ENCODE results near the gene C10orf62.
A peak's percentile ranks its signal among the peaks of the same experiment; 100 is the strongest.
"Not testable (repeated sequence)": the region's sequence is repeated elsewhere in the genome, so short reads cannot be mapped to it uniquely, and the experiment has no call there.

The C10orf62 gene

DNA sequence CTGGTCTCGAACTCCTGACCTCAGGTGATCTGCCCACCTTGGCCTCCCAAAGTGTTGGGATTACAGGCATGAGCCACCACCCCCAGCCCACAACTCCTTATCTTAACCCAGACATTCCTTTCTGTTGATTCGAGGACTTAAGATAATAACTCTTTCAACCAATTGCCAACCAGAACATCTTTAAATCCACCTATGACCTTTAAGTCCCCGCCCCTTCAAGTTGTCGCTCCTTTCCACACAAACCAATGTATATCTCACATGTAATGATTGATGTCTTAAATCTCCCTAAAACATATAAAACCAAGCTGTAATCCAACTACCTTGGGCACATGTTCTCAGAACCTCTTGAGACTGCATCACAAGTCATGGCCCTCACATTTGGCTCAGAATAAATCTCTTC is 24.7 kb upstream of the C10orf62 start:
- no peak for DNase-seq (ENCODE audit: low read depth in 2 of 2)

DNA sequence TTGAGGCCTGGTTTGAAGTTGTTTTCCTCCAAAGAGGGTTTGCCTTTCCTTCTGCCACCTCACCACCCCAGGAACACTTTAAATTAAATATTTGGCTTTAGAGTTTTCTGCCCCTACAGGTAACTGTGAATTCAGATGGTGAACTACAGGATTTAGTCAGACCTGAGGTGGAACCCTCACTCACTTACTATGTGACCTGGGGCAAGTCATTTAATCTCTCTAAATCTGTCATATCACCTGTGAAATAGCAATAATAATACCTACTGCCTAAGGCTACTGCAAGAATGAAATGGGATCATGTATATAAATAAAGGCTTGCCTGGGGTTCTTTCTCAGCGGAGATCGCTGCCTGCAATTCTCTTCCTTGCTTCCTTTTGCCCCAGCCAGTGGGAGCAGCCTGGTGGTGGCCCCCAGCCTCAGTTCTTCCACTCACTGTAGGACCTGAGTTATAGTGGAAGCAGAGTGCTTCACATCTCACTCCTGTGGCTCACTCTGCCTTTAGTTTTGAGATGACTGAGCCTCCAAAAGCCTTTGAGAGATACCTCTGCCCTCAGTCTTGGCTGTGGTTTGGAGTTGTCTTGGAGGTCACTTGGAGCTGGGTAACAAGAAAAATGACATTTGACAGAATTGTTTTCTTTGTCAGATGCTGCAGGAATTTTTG is 23.1 kb upstream of the C10orf62 start:
- no peak for DNase-seq (ENCODE audit: low read depth in 2 of 2)

DNA sequence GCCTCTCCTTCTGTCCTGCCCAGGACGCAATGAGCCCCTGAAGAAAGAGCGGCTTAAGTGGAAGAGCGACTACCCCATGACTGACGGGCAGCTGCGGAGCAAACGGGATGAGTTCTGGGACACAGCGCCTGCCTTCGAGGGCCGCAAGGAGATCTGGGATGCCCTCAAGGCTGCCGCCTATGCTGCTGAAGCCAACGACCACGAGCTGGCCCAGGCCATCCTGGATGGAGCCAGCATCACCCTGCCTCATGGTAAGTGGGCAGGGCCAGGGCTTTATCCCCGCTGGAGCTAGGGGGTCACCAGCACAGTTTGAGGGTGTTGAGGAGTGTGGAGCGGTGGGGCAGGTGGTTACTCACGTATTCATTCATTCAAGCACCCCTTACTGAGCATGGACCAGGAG is 21.6 kb upstream of the C10orf62 start:
- no peak for DNase-seq (ENCODE audit: low read depth in 2 of 2)

DNA sequence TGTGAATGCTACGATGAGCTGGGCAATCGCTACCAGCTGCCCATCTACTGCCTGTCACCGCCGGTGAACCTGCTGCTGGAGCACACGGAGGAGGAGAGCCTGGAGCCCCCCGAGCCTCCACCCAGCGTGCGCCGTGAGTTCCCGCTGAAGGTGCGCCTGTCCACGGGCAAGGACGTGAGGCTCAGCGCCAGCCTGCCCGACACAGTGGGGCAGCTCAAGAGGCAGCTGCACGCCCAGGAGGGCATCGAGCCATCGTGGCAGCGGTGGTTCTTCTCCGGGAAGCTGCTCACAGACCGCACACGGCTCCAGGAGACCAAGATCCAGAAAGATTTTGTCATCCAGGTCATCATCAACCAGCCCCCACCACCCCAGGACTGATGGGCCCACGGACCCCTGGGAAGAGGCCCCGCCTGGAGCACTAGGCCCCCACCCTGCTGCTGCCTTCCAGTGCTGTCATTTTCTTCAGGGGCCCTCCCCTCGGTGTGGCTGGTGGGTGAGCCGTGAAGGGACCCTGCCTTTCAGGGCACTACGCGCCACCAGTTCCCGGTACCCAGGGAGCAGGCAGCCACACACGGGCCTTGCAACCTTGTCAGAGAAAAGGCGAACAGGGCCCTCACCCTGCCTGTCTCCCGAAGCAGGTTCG is 19.3 kb upstream of the C10orf62 start:
- DNase-seq (ENCODE audit: low read depth in 2 of 2), result no peak

DNA sequence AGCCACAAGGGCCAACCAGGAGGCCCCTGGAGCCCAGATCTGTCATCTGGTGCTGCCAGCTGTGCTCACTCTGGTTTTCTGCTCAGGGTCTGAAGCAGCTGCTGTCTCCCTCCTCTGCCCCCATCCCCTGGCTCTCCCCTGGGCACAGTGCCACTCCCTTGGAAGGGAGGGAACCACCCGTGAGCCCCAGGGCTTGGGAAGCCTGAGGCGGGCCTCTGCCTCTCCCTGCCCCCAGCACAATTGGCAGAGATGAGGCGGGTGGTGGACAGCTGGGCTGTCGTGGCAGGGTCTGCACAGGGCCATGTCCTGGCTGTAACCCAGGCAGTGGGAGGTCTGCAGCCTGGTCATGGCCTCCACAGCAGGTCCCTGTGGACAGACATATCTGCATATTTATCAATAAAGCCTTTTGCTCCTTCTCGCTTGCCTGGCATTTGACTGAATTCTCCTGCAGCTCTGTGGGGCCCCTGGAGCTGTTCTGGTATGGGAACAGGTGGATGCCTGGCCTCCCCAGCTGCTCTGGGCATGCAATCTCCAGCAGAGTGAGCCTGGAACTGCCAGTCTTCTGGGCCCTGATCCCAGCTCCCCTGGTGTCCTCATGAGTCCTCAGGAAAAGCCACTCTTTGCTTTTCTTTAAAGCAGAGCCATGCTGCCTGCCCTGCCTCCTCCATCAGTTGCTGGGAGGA is 18.6 kb upstream of the C10orf62 start:
- no peak for DNase-seq (ENCODE audit: low read depth in 2 of 2)

DNA sequence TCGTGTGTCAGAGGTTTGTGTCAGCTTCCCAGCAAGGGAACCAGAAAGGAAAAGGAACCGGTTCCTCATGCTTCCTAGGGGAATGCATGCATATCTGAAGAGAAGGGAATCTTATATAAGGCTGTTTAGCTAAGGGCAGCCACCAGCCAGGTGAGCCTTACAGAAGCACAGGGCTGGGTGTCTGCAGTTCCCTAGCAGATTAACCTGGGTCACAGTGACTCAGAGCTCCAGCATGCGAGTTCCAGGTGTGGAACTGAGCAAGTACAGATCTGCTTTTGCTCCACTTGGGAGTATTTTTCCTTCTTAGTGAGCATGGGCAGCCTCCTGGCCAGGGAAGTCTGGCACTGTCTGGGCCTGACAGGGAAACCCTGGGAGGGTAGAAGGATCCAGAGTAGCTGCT is 17.9 kb upstream of the C10orf62 start:
- no peak for DNase-seq (ENCODE audit: low read depth in 2 of 2)

DNA sequence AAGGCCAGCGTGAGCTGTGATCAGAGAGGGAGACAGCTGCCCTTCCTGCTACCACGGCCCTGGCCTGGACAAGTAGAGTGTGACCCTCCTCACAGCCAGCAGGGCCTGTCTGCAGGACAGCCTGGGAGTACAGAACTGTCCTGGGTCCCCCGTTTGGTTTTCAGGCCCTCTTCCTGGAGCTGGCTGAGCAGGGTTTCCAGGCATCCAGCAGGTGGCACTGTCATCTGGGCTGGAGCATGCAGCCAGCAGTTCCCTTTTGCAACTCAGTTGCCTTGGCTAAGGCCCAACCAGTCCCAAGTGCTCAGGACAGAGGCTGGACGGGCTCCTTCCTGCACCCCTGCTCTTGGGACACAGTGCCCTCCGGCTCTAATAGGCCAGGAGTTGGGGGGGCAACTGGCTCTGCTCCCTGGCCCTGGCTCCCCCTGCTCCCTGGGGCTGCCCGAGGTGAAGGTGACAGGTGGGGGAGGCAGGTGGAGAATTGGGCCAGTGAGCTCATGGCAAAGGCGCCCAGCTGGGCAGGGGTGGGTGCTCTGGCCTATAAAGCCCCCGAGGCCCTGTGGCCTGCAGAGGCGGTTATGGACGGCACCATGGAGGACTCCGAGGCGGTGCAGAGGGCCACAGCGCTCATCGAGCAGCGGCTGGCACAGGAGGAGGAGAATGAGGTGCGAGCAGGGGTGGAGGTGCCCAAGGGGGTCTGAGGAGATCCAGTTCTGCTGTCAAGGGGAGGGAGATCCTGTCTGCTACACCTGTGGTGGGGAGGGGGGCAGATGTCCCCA is 17.1 kb upstream of the C10orf62 start, which contains the start of gene ANKRD2:
Gene ANKRD2 (plus strand): TSS at position 566 of the 776 bp plus-strand sequence. CDS start 10 bp downstream, at position 576.
- peak; percentile 6 to 17 for DNase-seq (ENCODE audit: low read depth in 2 of 2)

DNA sequence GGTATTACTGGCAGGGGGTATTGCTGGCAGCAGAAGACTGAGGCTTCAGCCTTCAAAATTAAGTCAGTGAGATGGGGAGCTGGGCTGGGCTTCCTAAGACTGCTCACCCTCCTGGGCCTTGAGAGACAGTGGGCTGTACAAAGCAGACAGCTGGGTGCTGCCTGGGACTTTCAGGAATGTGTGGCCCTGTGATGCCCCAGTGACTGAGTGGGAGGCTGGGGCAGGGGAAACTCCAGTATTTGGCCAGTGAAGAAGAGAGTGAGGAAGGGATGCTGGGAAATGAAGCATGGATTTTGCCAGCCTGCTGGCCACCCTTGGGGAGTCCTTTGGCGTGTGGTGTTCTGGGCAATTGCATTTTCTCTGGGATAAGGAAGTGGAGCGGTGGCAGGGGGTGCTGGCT is 16.5 kb upstream of the C10orf62 start:
- DNase-seq (ENCODE audit: low read depth in 2 of 2), result no peak

DNA sequence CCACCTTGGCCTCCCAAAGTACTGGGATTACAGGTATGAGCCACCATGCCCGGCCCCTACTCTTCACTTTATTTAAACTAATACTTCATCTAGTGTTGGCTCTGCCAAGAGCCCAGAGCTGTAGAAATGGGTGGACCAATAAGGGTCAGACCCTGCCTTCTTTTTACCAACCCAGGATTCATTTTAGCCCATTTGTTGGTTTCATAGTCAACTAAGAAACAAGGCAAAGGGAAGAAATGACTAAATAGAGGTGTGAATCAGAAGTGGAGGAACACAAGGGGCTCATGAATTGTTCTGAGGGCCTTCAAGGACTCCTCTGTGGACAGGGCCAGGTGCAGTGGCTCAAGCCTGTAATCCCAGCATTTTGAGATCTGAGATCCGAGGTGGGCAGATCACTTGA is 15.8 kb upstream of the C10orf62 start:
- DNase-seq (ENCODE audit: low read depth in 2 of 2), result no peak

DNA sequence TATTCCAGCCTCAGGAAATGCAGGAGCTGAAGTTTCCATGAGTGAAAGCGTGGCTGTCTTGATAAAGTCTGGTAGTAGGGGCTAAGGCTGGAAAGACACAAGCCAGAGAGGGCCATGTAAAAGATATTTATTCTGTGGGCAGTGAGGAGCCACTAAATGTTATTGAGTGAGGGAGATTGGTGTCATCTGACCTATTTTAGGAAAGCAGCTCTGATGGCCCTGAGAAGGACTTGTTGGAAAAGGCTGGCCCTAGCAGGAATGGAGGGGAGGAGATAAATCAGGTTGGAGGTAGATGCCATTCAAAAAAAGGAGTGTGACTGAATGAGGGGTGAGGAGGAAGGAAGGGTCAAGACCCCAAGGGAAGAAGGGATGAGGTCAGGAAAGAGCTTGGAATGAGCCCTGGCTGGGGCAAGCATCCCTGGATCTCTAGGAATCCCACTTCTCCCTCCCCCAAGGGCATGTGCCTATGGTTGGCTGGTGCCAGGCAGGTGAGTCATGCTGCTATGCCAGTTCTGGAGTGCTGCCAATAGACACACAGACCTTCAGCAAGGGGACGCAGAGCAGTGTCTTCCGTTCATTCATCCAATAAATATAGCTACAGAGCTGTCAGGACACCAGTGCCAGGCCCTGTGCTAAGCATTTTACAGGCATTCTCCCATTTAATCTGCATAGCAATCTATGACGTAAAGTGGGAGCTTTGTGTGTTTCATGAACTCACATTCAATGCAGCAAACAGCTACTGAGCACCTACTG is 15.0 kb upstream of the C10orf62 start:
- DNase-seq (ENCODE audit: low read depth in 2 of 2), result no peak

DNA sequence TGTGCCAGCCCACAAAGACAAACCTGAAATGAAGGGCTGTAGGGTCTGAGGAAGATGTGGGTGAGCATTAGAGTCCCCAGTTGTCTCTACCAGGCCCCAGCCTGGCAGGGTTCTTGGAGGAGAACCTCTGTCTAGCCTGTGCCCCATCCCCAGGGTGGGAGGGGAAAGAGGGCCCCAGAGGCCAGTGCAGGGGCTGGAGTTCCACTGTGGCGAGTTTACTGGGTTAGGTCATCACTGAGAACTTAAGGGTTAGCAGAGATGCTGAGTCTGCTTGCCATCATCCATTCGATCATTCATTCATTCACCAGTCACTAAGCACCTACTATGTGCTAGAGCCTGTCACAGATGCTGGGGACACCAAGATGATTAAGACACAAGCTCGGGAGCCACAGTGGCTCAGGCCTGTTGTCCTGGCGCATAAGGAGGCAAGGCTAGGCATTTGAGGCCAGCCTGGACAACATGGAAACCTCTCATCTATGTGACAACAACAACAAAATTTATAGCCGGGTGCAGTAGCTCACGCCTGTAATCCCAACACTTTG is 14.3 kb upstream of the C10orf62 start:
- DNase-seq (ENCODE audit: low read depth in 2 of 2), result no peak

DNA sequence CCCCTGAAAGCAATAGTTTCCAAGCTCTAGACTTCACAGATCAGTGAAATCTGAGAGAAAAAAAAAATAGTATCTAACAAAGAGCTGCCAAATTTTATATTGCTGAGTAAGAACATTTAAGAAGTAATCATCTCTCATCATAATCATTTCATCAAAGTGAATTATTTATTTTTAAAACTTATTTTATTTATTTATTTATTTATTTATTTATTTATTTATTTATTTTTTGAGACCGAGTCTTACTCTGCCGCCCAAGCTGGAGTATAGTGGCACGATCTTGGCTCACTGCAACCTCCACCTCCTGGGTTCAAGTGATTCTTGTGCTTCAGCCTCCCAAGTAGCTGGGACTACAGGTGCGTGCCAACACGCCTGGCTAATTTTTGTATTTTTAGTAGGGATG is 13.0 kb upstream of the C10orf62 start:
- not testable (repeated sequence) for DNase-seq (ENCODE audit: low read depth in 2 of 2)

DNA sequence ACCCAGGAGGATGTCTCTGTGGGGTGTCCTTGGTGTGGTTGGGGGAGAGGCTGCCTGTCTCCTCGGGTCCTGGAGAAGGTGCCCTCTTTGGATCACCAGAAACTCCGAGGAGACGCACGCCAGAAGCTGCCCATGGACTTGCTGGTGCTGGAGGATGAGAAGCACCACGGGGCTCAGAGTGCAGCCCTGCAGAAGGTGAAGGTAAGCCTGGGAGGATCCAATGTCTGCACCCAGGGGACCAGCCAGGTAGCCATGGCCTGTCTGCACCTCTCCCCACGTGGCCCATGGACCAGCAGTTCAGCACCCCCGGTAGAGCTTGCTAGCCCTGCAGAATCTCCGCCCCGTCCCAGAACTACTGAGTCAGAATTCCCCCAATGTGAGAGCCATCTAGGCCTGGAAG is 11.8 kb upstream of the C10orf62 start:
- DNase-seq (ENCODE audit: low read depth in 2 of 2), result no peak

DNA sequence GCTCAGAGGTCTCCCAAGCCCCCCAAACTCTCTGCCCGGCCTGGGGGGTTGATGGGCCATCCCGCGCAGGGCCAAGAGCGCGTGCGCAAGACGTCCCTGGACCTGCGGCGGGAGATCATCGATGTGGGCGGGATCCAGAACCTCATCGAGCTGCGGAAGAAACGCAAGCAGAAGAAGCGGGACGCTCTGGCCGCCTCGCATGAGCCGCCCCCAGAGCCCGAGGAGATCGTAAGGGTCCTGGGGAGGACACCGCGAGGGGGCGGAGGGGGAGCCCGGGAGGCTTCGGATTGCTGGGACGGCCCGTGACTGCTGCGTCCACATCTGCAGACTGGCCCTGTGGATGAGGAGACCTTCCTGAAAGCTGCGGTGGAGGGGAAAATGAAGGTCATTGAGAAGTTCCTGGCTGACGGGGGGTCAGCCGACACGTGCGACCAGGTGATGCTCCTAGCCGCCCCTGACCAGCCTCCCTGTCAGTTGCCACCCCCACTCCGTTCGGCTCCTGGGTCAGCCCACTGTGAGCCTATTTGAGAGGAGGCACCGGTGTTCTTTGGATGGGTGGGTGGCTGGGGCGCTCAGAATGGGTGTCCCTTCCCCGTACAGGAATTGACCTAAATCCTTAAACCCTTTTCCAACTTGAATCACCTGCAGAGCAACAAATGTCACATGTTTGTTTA is 11.2 kb upstream of the C10orf62 start:
- no peak for DNase-seq (ENCODE audit: low read depth in 2 of 2)

DNA sequence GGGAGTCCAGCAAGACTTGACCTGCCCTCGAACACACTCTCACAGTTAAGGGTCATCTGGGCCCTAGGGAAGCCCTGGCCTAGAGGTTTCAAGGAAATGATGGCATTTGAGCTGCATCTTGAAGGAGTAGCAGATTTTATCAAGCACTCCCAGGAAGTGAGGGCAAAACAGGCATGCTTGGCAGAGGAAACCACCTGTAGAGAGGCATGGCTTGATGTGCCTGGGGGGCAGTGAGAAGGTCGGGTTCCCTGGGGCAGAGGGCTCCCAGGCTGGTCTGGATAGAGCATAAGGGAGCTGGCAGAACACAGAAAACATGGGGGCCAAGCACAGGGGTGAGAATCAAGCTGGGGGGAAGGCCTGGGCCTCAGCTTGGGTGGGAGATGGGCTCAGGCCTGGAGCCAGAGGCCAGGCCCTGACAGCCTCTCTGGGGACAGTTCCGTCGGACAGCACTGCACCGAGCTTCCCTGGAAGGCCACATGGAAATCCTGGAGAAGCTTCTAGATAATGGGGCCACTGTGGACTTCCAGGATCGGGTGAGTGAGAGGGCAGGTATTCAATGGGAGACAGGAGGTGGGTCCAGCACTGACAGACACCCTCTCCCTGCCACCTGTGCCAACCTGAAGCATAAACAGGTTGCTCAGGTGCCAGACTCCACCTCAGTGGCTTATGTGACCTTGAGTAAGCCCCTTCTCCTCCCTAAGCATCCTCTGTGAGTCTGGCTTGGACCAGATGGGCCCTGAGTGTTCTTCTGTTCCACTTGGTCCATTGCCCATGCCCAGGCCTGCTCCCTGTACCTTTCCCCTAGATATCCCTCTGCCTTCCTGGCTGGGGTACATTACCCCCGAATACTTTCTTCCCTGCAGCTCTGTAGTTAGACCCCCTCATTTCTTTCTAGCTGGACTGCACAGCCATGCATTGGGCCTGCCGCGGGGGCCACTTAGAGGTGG is 8.8 kb upstream of the C10orf62 start:
- DNase-seq (ENCODE audit: low read depth in 2 of 2), result no peak

DNA sequence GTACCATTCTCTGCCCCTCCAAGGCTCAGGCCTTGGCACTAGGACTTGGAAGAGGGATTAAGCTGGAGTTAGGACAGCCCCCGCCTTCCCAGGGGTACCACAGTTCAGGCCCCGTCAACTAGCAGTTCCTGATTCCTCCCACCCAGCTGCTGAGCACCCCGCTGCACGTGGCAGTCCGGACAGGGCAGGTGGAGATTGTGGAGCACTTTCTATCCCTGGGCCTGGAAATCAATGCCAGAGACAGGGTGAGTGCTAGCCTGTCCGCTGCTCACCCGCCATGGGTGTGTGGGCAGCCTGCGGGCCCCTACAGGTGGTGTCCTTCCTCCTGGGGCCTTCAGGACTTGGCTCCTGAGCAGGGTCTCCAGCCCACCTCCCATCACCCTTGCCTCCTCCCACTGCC is 7.4 kb upstream of the C10orf62 start:
- DNase-seq (ENCODE audit: low read depth in 2 of 2), result no peak

DNA sequence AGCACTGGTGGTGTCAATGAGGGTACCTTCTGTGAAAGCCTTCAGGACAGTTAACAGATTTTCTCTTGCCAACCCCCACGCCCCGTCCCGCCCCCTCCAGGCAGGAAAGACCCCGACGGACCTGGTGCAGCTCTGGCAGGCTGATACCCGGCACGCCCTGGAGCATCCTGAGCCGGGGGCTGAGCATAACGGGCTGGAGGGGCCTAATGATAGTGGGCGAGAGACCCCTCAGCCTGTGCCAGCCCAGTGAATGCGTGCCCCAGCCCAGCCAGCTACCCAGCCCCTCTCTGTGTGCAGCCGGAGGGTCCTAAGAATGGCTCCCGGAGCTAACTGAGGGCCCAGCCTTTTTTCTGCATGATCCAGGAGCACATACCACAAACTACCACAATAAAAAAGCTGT is 6.0 kb upstream of the C10orf62 start:
- no peak for DNase-seq (ENCODE audit: low read depth in 2 of 2)

DNA sequence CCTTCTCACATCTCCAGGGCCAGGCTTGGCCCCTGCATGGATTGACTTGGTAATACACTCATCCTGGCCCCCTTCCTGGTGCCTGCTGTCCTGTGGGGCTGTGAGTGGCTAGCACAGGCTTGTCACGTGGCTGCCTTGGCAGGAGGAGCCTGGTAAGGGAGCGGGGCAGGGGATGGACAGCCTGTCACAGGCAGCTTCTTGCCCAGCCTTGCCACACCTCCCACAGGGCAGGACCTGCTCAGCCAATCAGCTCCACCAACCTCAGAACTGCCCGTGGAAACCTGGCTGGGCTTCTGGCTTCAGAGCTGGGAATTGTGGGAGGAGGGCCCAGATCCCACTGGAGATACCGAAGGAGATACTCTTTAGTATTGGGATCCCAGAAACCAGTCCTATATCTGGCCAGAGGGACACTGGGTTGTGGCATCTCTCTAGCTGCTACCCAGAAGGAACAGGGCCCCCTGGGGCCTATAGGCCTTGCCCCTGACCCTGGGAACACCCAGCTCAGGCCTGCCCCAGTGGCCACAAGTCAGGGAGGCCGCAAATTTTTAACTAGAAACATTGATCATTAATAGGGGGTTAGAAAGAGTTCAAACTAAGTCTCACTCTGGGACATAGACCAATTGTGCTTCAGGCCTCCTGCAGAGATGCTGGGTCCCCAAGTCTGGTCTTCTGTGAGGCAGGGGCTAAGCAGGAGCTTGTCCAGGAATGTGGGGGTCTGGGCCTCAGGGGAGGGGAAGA is 5.3 kb upstream of the C10orf62 start, which contains the start of gene HOGA1:
Gene HOGA1 (plus strand): TSS at position 330 of the 738 bp plus-strand sequence. CDS start 315 bp downstream, at position 645.
- DNase-seq (ENCODE audit: low read depth in 2 of 2), result no peak

Data from stimulated activated CD8-positive, alpha-beta memory T cell treated with anti-CD3 and anti-CD28 coated beads, Interleukin-2, amount 100 ng/mL, for 1 hour (primary cell).